Measurements from ENCODE around the gene PRR35. TPM values are rescaled to one million over a fixed set of nuclear protein-coding genes. Genes with fewer than 3 reads are reported as not detected.

Gene PRR35
- total and polyA plus RNA-seq, 9 donors: 0.07 to 0.30 (median 0.13) TPM; not detected in 1

DNA sequence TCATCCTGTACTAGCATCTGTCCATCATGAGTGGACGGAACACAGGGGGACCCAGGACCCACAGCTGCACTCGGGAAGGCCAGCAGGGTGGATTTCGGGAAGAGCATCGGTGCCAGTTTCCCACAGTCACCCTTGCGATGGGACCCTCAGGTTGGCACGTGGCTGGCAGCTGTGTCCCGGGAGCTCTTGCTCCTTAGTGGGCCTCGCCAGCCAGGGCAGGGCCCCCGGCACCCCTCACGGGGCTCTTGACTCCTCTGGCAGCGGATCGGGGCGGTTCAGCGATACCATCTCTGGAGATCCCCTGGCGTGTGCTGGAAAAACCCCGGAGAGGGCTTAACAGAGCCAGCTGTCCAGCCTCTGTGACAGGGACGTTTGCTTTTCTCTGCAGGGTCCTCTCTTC, 23.4 kb upstream of the PRR35 start:
- Histone ChIP-seq H3K27me3 (ENCODE audit: control insufficient read depth, insufficient read depth, low read length) (no peaks in the 10 kb centered on the region), H3K4me1 (ENCODE audit: control insufficient read depth, insufficient read depth, low read length) (peaks cover 61% of the 10 kb centered on the region), H3K36me3 (ENCODE audit: control insufficient read depth, insufficient read depth, low read length) (peaks cover 46% of the 10 kb centered on the region), H3K4me3 (ENCODE audit: low read length) (no peak overlapping the region), H3K9me3 (replicated peaks; ENCODE audit: control insufficient read depth, low read depth, low read length) (no peaks in the 10 kb centered on the region), H3K27ac (ENCODE audit: low read length) (peak overlapping the region; percentile 72)
- WGBS (ENCODE audit: insufficient coverage): 91% methylated on average over 17 of the region's 17 CpGs
- no peak for DNase-seq

DNA sequence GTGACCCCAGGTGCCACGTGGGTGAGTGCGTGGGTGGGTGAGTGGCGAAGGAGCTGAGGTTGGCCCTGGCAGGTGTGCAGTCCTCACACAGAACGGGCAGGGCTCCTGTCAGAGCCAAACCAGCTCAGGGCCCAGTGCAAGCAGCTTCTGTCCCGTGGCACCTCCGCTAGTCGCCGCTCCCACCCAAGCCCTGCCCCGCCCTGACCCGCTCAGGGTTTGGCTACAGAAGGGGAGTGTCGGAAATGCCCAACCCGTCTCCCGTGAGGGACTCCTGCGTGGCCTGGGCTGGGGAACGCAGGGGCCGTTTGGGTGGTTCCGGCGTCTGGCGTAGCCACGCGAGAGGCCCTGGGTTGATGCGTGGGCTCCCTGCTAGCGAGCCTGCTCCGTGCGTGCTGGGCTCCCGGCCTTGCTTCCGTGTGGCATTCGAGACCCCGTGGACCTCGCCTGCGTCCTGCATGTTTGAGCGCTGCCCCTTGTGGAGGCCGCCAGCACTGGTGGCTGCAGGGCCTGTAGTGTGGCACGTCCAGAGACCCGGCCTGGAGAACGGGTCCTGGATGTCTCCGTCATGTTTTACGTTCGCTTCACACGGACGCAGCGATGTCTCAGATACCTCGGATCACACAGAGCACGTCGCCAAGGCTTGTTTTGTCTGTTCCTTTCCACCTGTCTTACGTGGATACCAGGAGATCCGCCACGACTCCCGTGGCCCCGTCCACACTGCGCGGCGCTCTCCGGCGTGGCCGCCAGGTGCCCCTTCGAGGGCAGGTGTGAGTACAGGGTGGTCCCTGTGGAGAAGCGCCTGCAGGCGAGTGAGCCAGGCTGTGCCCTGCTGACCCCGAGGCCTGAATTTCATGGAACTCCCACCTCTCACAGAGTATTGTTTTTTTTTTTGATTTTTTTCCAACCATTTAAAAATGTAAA, 22.5 kb upstream of the PRR35 start:
- 93% methylated on average over 56 of the region's 60 CpGs for WGBS (ENCODE audit: insufficient coverage)
- DNase-seq: no peak
- Histone ChIP-seq H3K9me3 (replicated peaks; ENCODE audit: control insufficient read depth, low read depth, low read length) (no peaks in the 10 kb centered on the region), H3K27me3 (ENCODE audit: control insufficient read depth, insufficient read depth, low read length) (no peaks in the 10 kb centered on the region), H3K36me3 (ENCODE audit: control insufficient read depth, insufficient read depth, low read length) (peaks cover 46% of the 10 kb centered on the region), H3K27ac (ENCODE audit: low read length) (peak overlapping the region; percentile 72), H3K4me1 (ENCODE audit: control insufficient read depth, insufficient read depth, low read length) (peaks cover 61% of the 10 kb centered on the region), H3K4me3 (ENCODE audit: low read length) (no peak overlapping the region)

DNA sequence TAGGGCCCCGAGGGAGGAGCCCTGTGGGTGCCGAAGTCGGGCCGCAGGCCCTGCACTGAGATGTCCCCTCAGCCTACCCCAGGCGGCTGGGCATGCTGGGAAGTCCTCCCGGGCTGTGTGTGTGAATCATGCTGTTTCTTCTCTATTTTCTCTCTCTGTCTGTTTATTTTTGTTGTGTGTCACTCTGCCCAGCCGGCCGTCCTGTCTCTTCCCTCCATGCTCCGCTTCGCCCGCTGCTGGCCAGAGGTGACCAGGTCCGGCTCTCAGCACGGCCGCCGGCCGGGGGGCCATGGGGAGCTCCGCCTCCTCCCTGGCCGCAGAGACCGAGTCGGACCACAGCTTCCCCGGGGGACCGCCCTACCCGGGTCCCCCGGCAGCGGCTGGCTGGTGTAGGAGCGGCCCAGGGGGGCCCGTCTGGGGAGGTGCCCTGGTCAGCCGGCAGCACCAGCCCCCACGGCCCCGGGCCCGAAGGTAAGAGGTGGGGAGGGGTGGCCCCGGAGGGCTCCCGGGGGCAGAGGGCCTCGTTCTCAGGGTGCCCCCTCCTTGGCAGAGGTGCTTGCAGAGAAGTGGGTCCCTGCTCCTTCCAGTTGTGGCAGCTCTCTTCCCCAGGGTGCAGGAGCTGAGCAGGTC, 20.2 kb upstream of the PRR35 start:
- H3K9me3 ChIP-seq (replicated peaks; ENCODE audit: control insufficient read depth, low read depth, low read length): no peaks in the 10 kb centered on the region
- H3K4me3 ChIP-seq (ENCODE audit: low read length): no peak overlapping the region
- no peak for DNase-seq
- peaks cover 46% of the 10 kb centered on the region for H3K36me3 ChIP-seq (ENCODE audit: control insufficient read depth, insufficient read depth, low read length)
- no peak overlapping the region for H3K27ac ChIP-seq (ENCODE audit: low read length)
- no peaks in the 10 kb centered on the region for H3K27me3 ChIP-seq (ENCODE audit: control insufficient read depth, insufficient read depth, low read length)
- peaks cover 47% of the 10 kb centered on the region for H3K4me1 ChIP-seq (ENCODE audit: control insufficient read depth, insufficient read depth, low read length)
- WGBS (ENCODE audit: insufficient coverage): 81% methylated on average over 22 of the region's 34 CpGs

DNA sequence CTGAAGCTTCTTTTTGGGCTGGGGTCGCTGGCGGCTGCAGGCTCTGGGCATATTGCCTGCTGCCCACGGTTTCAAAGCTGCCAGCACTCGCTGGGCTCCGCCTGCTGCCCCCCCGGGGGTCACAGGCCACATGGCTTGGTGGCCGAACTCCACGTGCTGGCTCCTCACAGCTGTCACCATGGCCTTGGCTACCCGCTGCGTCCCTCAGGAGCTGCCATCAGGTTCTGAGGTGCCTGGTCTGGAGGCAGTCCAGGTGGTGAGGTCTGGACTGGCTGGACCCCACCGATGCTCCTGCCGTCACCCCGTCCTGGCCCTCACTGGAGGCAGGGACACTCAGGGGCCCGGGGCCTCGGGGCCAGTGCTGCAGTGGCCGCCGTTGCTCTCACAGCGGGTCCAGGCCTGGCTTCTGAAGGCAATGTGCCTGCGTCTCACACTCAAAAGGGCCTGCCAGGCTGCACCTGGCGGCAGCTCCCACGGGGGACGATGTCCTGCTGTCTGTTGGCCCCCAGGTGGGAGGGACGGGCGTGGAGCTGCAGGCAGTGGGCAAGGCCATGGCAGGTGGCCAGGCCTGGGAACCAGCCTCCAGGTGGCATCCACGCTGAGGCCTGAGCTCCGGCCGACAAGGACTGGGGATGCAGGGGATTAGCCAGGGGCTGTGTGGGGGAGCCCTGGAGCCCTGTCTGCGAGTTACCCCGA, 19.4 kb upstream of the PRR35 start:
- Histone ChIP-seq H3K9me3 (replicated peaks; ENCODE audit: control insufficient read depth, low read depth, low read length) (no peaks in the 10 kb centered on the region), H3K4me1 (ENCODE audit: control insufficient read depth, insufficient read depth, low read length) (peaks cover 39% of the 10 kb centered on the region), H3K27me3 (ENCODE audit: control insufficient read depth, insufficient read depth, low read length) (no peaks in the 10 kb centered on the region), H3K4me3 (ENCODE audit: low read length) (no peak overlapping the region), H3K36me3 (ENCODE audit: control insufficient read depth, insufficient read depth, low read length) (peaks cover 43% of the 10 kb centered on the region), H3K27ac (ENCODE audit: low read length) (no peak overlapping the region)
- 87% methylated on average over 29 of the region's 29 CpGs for WGBS (ENCODE audit: insufficient coverage)
- DNase-seq: no peak

DNA sequence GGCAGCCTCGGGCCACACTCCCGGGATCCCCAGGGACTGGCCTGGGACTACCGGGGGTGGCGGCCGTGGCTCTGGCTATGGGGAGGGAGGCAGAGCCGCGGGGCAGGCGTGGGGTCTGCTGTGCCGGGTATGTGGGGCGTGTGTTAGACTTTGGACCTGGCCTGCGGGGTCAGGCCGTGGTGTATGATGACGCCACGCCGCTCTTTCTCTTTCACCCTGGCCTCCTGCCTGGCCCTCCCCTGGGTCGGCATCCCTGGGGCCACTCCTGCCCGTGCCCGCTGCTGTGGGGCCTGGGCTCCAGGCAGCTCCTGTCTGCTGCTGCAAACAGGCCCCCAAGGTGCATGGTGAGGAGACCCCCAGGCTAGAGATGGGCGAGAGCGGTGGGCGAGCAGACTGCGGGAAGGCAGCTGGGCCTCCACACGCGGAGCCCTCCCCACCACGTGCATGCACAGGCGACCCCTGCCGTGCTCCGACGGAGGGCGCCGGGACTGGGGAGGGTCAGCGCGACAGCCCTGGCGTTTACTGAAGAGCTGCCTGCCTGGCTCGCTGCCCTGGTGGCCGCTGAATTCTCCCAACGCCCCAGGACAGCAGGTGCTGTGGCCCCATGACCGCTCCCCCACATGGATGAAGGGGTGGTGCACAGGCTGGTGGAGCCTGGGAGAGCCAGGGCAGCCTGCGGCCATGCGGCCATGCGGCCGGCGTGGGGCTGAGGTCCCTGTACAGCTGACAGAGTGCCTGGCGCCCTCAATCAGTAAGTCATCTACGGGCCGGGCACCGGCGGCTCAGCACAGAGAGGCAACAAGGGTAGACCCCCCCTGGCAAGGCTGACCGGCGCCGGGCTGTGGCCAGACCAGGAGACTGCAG, 16.7 kb upstream of the PRR35 start:
- H3K9me3 ChIP-seq (replicated peaks; ENCODE audit: control insufficient read depth, low read depth, low read length): no peaks in the 10 kb centered on the region
- peaks cover 21% of the 10 kb centered on the region for H3K4me1 ChIP-seq (ENCODE audit: control insufficient read depth, insufficient read depth, low read length)
- 86% methylated on average over 50 of the region's 51 CpGs for WGBS (ENCODE audit: insufficient coverage)
- no peaks in the 10 kb centered on the region for H3K27me3 ChIP-seq (ENCODE audit: control insufficient read depth, insufficient read depth, low read length)
- DNase-seq: no peak
- H3K36me3 ChIP-seq (ENCODE audit: control insufficient read depth, insufficient read depth, low read length): peaks cover 31% of the 10 kb centered on the region
- no peak overlapping the region for H3K4me3 ChIP-seq (ENCODE audit: low read length)
- peak overlapping the region; percentile 20 for H3K27ac ChIP-seq (ENCODE audit: low read length)

DNA sequence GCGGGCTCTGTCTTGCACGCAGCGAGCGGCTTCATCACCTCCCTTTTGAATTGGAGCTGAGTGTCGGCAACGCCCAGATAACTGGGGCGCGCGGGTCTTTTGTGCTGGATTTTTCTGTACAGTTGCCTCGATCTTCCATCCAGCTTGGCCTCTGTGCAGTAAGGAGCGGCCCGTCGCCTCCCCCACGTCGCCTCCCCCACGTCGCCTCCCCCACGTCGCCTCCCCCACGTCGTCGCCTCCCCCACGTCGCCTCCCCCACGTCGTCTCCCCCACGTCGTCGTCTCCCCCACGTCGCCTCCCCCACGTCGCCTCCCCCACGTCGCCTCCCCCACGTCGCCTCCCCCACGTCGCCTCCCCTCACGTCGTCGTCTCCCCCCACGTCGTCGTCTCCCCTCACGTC, 15.7 kb upstream of the PRR35 start:
- Histone ChIP-seq H3K27ac (ENCODE audit: low read length) (no peak overlapping the region), H3K4me3 (ENCODE audit: low read length) (no peak overlapping the region), H3K27me3 (ENCODE audit: control insufficient read depth, insufficient read depth, low read length) (no peaks in the 10 kb centered on the region), H3K9me3 (replicated peaks; ENCODE audit: control insufficient read depth, low read depth, low read length) (no peaks in the 10 kb centered on the region), H3K36me3 (ENCODE audit: control insufficient read depth, insufficient read depth, low read length) (peaks cover 38% of the 10 kb centered on the region), H3K4me1 (ENCODE audit: control insufficient read depth, insufficient read depth, low read length) (peaks cover 14% of the 10 kb centered on the region)
- no peak for DNase-seq
- 85% methylated on average over 20 of the region's 46 CpGs for WGBS (ENCODE audit: insufficient coverage)

DNA sequence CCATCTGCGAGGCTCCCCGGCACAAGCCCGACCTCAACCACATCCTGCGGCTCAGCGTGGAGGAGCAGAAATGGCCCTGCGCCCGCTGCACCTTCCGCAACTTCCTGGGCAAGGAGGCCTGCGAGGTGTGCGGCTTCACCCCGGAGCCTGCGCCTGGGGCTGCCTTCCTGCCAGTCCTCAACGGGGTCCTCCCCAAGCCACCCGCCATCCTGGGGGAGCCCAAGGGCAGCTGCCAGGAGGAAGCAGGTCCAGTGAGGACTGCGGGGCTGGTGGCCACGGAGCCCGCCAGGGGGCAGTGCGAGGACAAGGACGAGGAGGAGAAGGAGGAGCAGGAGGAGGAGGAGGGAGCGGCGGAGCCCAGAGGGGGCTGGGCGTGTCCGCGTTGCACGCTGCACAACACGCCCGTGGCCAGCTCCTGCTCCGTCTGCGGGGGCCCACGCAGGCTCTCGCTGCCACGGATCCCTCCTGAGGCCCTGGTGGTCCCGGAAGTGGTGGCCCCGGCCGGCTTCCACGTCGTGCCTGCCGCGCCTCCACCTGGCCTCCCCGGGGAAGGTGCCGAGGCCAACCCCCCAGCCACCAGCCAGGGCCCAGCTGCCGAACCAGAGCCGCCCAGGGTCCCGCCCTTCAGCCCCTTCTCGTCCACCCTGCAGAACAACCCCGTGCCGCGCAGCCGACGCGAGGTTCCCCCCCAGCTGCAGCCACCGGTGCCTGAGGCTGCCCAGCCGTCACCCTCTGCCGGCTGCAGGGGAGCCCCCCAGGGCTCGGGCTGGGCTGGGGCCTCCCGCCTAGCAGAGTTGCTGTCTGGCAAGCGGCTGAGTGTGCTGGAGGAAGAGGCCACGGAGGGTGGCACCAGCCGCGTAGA, 13.1 kb upstream of the PRR35 start:
- Histone ChIP-seq H3K9me3 (replicated peaks; ENCODE audit: control insufficient read depth, low read depth, low read length) (no peaks in the 10 kb centered on the region), H3K4me1 (ENCODE audit: control insufficient read depth, insufficient read depth, low read length) (peaks cover 5% of the 10 kb centered on the region), H3K36me3 (ENCODE audit: control insufficient read depth, insufficient read depth, low read length) (peaks cover 33% of the 10 kb centered on the region), H3K4me3 (ENCODE audit: low read length) (no peak overlapping the region), H3K27me3 (ENCODE audit: control insufficient read depth, insufficient read depth, low read length) (no peaks in the 10 kb centered on the region), H3K27ac (ENCODE audit: low read length) (no peak overlapping the region)
- WGBS (ENCODE audit: insufficient coverage): 76% methylated on average over 53 of the region's 60 CpGs
- peak; percentile 70 for DNase-seq

DNA sequence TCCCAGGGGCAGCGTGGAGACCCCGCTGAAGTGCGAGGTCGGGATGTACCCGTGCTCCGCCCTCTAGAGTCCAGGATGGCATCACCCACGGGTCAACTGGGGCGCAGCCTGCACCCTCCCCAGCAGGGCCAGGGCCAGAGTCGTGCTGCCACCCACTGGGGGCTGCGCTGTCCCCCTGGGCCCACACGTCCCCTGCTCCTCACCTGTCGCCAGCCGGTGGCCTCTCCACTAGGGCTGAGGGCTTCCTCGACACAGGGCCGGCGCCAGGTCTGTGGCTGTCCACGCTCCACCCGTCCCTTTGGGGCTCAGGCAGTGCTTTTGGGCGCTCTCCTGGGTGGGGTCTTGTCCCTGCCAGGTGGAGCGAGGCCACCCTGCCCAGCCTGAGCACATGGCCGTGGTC, 11.6 kb upstream of the PRR35 start:
- no peak for DNase-seq
- peaks cover 3% of the 10 kb centered on the region for H3K4me1 ChIP-seq (ENCODE audit: control insufficient read depth, insufficient read depth, low read length)
- 92% methylated on average over 21 of the region's 21 CpGs for WGBS (ENCODE audit: insufficient coverage)
- H3K27me3 ChIP-seq (ENCODE audit: control insufficient read depth, insufficient read depth, low read length): no peaks in the 10 kb centered on the region
- peaks cover 40% of the 10 kb centered on the region for H3K36me3 ChIP-seq (ENCODE audit: control insufficient read depth, insufficient read depth, low read length)
- no peak overlapping the region for H3K4me3 ChIP-seq (ENCODE audit: low read length)
- no peaks in the 10 kb centered on the region for H3K9me3 ChIP-seq (replicated peaks; ENCODE audit: control insufficient read depth, low read depth, low read length)
- H3K27ac ChIP-seq (ENCODE audit: low read length): no peak overlapping the region

Data from muscle of leg (tissue), 11 donors.